Vagina (tissue), 2 donors: ENCODE data around the gene CAMSAP1.

Source experiments
- CTCF ChIP-seq, 3 experiments: fragments of 450-650 bp in 2 of 3; fragments of 200-600 bp in 1 of 3; sonication (generic) in 1 of 3; IDR thresholded peaks; one replicate each; pipeline ENCODE4 v1.5.1; 2017 to 2019; ENCODE audit warnings: antibody characterized with exemption in 3 of 3, mild to moderate bottlenecking in 2 of 3, moderate library complexity in 2 of 3
- POLR2A ChIP-seq, 2 donors: fragments of 450-650 bp; IDR thresholded peaks; one replicate each; pipeline ENCODE4 v1.6.1; 2017; ENCODE audit warnings: antibody characterized with exemption in 2 of 2, mild to moderate bottlenecking in 2 of 2, moderate library complexity in 2 of 2
- POLR2AphosphoS5 ChIP-seq, 2 donors: sonication (generic); formaldehyde crosslinking; IDR thresholded peaks; one replicate each; pipeline ENCODE4 v1.9.0; 2017; ENCODE audit warnings: antibody characterized with exemption in 2 of 2, mild to moderate bottlenecking in 2 of 2, low read depth in 1 of 2; ENCODE audit not compliant: insufficient read depth in 1 of 2

- TF ChIP-seq CTCF (IDR thresholded peaks at IDR 0.05), result no peak
- no peak for TF ChIP-seq POLR2AphosphoS5 (IDR thresholded peaks at IDR 0.05; ENCODE audit: insufficient read depth in 1 of 2, low read depth in 1 of 2)
- TF ChIP-seq POLR2A (IDR thresholded peaks at IDR 0.05), result no peak
Measured at GRCh38 chr9:135794057-135794335, 113.3 kb downstream of the CAMSAP1 start.
